OCI-LY3 (cell line): ENCODE results near the gene RNASEL.

ENCODE experiments used
- CTCF ChIP-seq: fragments of 200-600, 300-600 bp; sonication (generic); IDR thresholded peaks from 2 replicates; pipeline ENCODE4 v1.5.1; 2014; ENCODE audit warnings: antibody characterized with exemption, low read length, low read depth
- EZH2phosphoT487 ChIP-seq: fragments of 200-600 bp; shearing (Covaris generic); IDR thresholded peaks from 2 replicates; pipeline ENCODE4 v1.6.1; 2018; ENCODE audit warnings: antibody characterized with exemption, mixed run types, low read depth

GRCh38 chr1:182617734-182618351 lies 28.8 kb upstream of the RNASEL start:
- TF ChIP-seq CTCF (no peak), EZH2phosphoT487 (no peak)
